ENCODE results near the gene CACNA1C. TPM values are rescaled to one million over a fixed set of nuclear protein-coding genes. Genes with fewer than 3 reads are reported as not detected.

The CACNA1C gene
- total RNA-seq, 2 experiments from 2014 or later: 0.69 to 1.4 TPM

- intact Hi-C loops (cut with micrococcal nuclease; ENCODE audit: unreplicated experiment): loop anchor here (2.0 to 5.0 kb wide), 3 partner anchors 291 to 786 kb away; no protein-coding TSS in a partner anchor
- no peaks in the 10 kb centered on the region for H3K9me3 ChIP-seq (ENCODE audit: low read length)
Observed at GRCh38 chr12:2583091-2583497, 530.3 kb downstream of the CACNA1C start.

GRCh38 chr12:2583642-2584401 lies 531.0 kb downstream of the CACNA1C start:
- ChIA-PET POLR2A (no interaction called here), CTCF (ENCODE audit: unreplicated experiment) (no interaction called here)
- H3K4me1 ChIP-seq (ENCODE audit: insufficient read depth, low read length, poor library complexity, severe bottlenecking): no peaks in the 10 kb centered on the region
- no peaks in the 10 kb centered on the region for H3K36me3 ChIP-seq (ENCODE audit: insufficient read depth, low read length)
- no peak overlapping the region for H3K4me2 ChIP-seq (ENCODE audit: low read length)
- TF ChIP-seq CTCF (conservative IDR thresholded peaks at IDR 0.05; ENCODE audit: low read length): no peak
- no peak for TF ChIP-seq EZH2phosphoT487 (IDR thresholded peaks at IDR 0.05; ENCODE audit: borderline replicate concordance, low read depth, low read length)
- no peaks in the 10 kb centered on the region for H3K9me2 ChIP-seq (ENCODE audit: insufficient read depth, low read length)
- no TSS peak for BruUV-seq (replicated peaks)
- no peak overlapping the region for H3K27ac ChIP-seq (ENCODE audit: low read depth, low read length, poor library complexity, severe bottlenecking)
- no peak overlapping the region for H2AFZ ChIP-seq (ENCODE audit: low read length)
- DNase-seq (ENCODE audit: low spot score): no peak
- no peaks in the 10 kb centered on the region for H3K9me3 ChIP-seq (ENCODE audit: low read length)
- H3K79me2 ChIP-seq (ENCODE audit: insufficient read depth, low read depth, low read length): no peaks in the 10 kb centered on the region
- no peak overlapping the region for H3K4me3 ChIP-seq (ENCODE audit: low read depth, low read length, poor library complexity, severe bottlenecking)
- no peaks in the 10 kb centered on the region for H4K20me1 ChIP-seq (ENCODE audit: insufficient read depth, low read length)
- intact Hi-C loops (cut with micrococcal nuclease; ENCODE audit: unreplicated experiment): loop anchor here (2.0 to 5.0 kb wide), 3 partner anchors 292 to 787 kb away; no protein-coding TSS in a partner anchor

More at GRCh38 chr12:2583091-2583497, 530.3 kb downstream of the CACNA1C start:
- Histone ChIP-seq H3K4me1 (ENCODE audit: insufficient read depth, low read length, poor library complexity, severe bottlenecking) (no peaks in the 10 kb centered on the region), H3K36me3 (ENCODE audit: insufficient read depth, low read length) (no peaks in the 10 kb centered on the region), H3K4me3 (ENCODE audit: low read depth, low read length, poor library complexity, severe bottlenecking) (no peak overlapping the region), H2AFZ (ENCODE audit: low read length) (no peak overlapping the region), H3K79me2 (ENCODE audit: insufficient read depth, low read depth, low read length) (no peaks in the 10 kb centered on the region), H3K9me2 (ENCODE audit: insufficient read depth, low read length) (no peaks in the 10 kb centered on the region), H3K4me2 (ENCODE audit: low read length) (no peak overlapping the region), H3K27ac (ENCODE audit: low read depth, low read length, poor library complexity, severe bottlenecking) (no peak overlapping the region), H4K20me1 (ENCODE audit: insufficient read depth, low read length) (no peaks in the 10 kb centered on the region)
- BruUV-seq (replicated peaks): no TSS peak
- peak; percentile 72 for TF ChIP-seq CTCF (conservative IDR thresholded peaks at IDR 0.05; ENCODE audit: low read length)
- no peak for TF ChIP-seq EZH2phosphoT487 (IDR thresholded peaks at IDR 0.05; ENCODE audit: borderline replicate concordance, low read depth, low read length)
- ChIA-PET POLR2A (no interaction called here), CTCF (ENCODE audit: unreplicated experiment) (no interaction called here)
- DNase-seq (ENCODE audit: low spot score): peak; percentile 48
